HL-60 (cell line): Measurements from ENCODE around the gene GHRH.

Experiments
- CTCF ChIP-seq: IDR thresholded peaks from one replicate; pipeline ENCODE4 v1.5.1; 2011; ENCODE audit warnings: low read length, control low read depth, inconsistent platforms; ENCODE audit not compliant: insufficient read depth
- POLR2AphosphoS5 ChIP-seq: IDR thresholded peaks from 2 replicates; pipeline ENCODE4 v1.6.1; 2012; ENCODE audit warnings: low read depth
- REST ChIP-seq: IDR thresholded peaks from 2 replicates; pipeline ENCODE4 v1.6.1; 2012; ENCODE audit warnings: low read depth; ENCODE audit not compliant: insufficient replicate concordance
- SPI1 ChIP-seq: IDR thresholded peaks from 2 replicates; pipeline ENCODE4 v1.6.1; 2012; ENCODE audit warnings: low read depth, mild to moderate bottlenecking, borderline replicate concordance

DNA sequence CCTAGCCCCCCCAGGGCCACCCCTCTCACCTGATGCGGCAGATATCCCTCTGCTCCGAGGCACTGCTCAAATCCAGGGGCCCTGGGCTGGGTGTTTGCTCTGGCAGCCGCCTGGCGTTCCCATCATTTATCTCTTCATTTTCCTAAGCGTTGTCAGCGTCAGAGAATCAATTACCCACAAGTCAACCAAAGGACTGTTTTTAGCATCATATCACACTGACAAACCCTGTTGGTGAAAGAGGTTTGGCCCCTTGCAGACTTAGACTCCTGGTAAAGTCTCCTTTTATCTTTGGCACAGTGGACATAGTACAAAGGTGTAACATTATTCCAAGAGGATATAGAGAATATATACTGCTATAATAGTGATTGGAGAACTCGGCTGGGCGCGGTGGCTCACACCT is at the start of gene GHRH:
- TF ChIP-seq CTCF (no peak), SPI1 (no peak), POLR2AphosphoS5 (no peak), REST (no peak)
